Hepatocyte (in vitro differentiated cells): ENCODE results near the gene JARID2.

ENCODE experiments used
- CTCF ChIP-seq: fragments of 200-600 bp; sonication (generic); IDR thresholded peaks from 2 replicates; pipeline ENCODE4 v1.5.1; 2016; ENCODE audit warnings: antibody characterized with exemption, mild to moderate bottlenecking; ENCODE audit not compliant: poor library complexity
- EZH2 ChIP-seq: fragments of 200-600 bp; sonication (generic); IDR thresholded peaks from 2 replicates; pipeline ENCODE4 v1.6.1; 2016; ENCODE audit warnings: antibody characterized with exemption, mild to moderate bottlenecking, borderline replicate concordance

GRCh38 chr6:15387118-15387517 is 141.2 kb downstream of the JARID2 start:
- no peak for TF ChIP-seq CTCF
- TF ChIP-seq EZH2 = no peak
